HUES6 (cell line): ENCODE measurements around the gene PARP11.

Experiments
- H3K27ac ChIP-seq: 2 replicates; pipeline ENCODE4 v1.7.0; 2013; ENCODE audit warnings: low read depth, mild to moderate bottlenecking, low read length, inconsistent platforms
- H3K27me3 ChIP-seq: 2 replicates; pipeline ENCODE4 v1.6.1; 2013; ENCODE audit warnings: low read length; ENCODE audit not compliant: control insufficient read depth, insufficient read depth
- H3K36me3 ChIP-seq: 2 replicates; pipeline ENCODE4 v1.6.1; 2013; ENCODE audit warnings: low read length; ENCODE audit not compliant: control insufficient read depth, insufficient read depth
- H3K4me1 ChIP-seq: 2 replicates; pipeline ENCODE4 v1.6.1; 2013; ENCODE audit warnings: low read length; ENCODE audit not compliant: control insufficient read depth, insufficient read depth
- H3K4me3 ChIP-seq: 2 replicates; pipeline ENCODE4 v1.5.1; 2013; ENCODE audit warnings: low read depth, low read length
- H3K9ac ChIP-seq: one replicate; pipeline ENCODE4 v1.6.1; 2013; ENCODE audit warnings: mild to moderate bottlenecking, low read length
- H3K9me3 ChIP-seq: 2 replicates; pipeline ENCODE4 v1.6.1; 2013; ENCODE audit warnings: low read depth, low read length; ENCODE audit not compliant: control insufficient read depth, insufficient read depth

PARP11 gene

GRCh38 chr12:3902921-3903320 is 29.7 kb upstream of the PARP11 start:
- H3K27me3 ChIP-seq: no peaks in the 10 kb centered on the region
- no peak overlapping the region for H3K9ac ChIP-seq
- H3K27ac ChIP-seq: no peak overlapping the region
- no peaks in the 10 kb centered on the region for H3K4me1 ChIP-seq
- H3K9me3 ChIP-seq: no peaks in the 10 kb centered on the region
- H3K36me3 ChIP-seq: no peaks in the 10 kb centered on the region
- no peak overlapping the region for H3K4me3 ChIP-seq

GRCh38 chr12:3901116-3901515 is 27.9 kb upstream of the PARP11 start:
- H3K4me1 ChIP-seq: peaks cover 6% of the 10 kb centered on the region; the same call in 1 of the 2 replicates
- no peak overlapping the region for H3K4me3 ChIP-seq
- no peaks in the 10 kb centered on the region for H3K27me3 ChIP-seq
- H3K9ac ChIP-seq: no peak overlapping the region
- H3K36me3 ChIP-seq: no peaks in the 10 kb centered on the region
- no peak overlapping the region for H3K27ac ChIP-seq
- no peaks in the 10 kb centered on the region for H3K9me3 ChIP-seq

GRCh38 chr12:3898756-3899155 is 25.6 kb upstream of the PARP11 start:
- no peak overlapping the region for H3K4me3 ChIP-seq
- H3K9ac ChIP-seq: no peak overlapping the region
- peaks cover 6% of the 10 kb centered on the region; the same call in 1 of the 2 replicates for H3K4me1 ChIP-seq
- H3K9me3 ChIP-seq: no peaks in the 10 kb centered on the region
- H3K27me3 ChIP-seq: no peaks in the 10 kb centered on the region
- no peaks in the 10 kb centered on the region for H3K36me3 ChIP-seq
- H3K27ac ChIP-seq: no peak overlapping the region

- Histone ChIP-seq H3K4me3 (no peak overlapping the region), H3K9me3 (no peaks in the 10 kb centered on the region), H3K27ac (no peak overlapping the region), H3K9ac (no peak overlapping the region), H3K4me1 (peaks cover 6% of the 10 kb centered on the region; the same call in 1 of the 2 replicates), H3K27me3 (no peaks in the 10 kb centered on the region), H3K36me3 (no peaks in the 10 kb centered on the region)
Measured at GRCh38 chr12:3897371-3897971, 24.3 kb upstream of the PARP11 start.

- H3K27ac ChIP-seq: no peak overlapping the region
- H3K9me3 ChIP-seq: no peaks in the 10 kb centered on the region
Measured at GRCh38 chr12:3896801-3897351, 23.7 kb upstream of the PARP11 start.

GRCh38 chr12:3896356-3896755 is 23.2 kb upstream of the PARP11 start:
- Histone ChIP-seq H3K4me1 (peaks cover 6% of the 10 kb centered on the region; the same call in 1 of the 2 replicates), H3K9ac (no peak overlapping the region), H3K36me3 (no peaks in the 10 kb centered on the region), H3K4me3 (no peak overlapping the region), H3K27me3 (no peaks in the 10 kb centered on the region), H3K27ac (no peak overlapping the region), H3K9me3 (no peaks in the 10 kb centered on the region)

More at GRCh38 chr12:3896801-3897351, 23.7 kb upstream of the PARP11 start:
- Histone ChIP-seq H3K4me1 (peaks cover 6% of the 10 kb centered on the region; the same call in 1 of the 2 replicates), H3K36me3 (no peaks in the 10 kb centered on the region), H3K27me3 (no peaks in the 10 kb centered on the region), H3K4me3 (no peak overlapping the region), H3K9ac (no peak overlapping the region)

- peaks cover 6% of the 10 kb centered on the region; the same call in 1 of the 2 replicates for H3K4me1 ChIP-seq
- H3K36me3 ChIP-seq: no peaks in the 10 kb centered on the region
- no peak overlapping the region for H3K4me3 ChIP-seq
- H3K9ac ChIP-seq: no peak overlapping the region
- H3K9me3 ChIP-seq: no peaks in the 10 kb centered on the region
- H3K27me3 ChIP-seq: no peaks in the 10 kb centered on the region
- no peak overlapping the region for H3K27ac ChIP-seq
Measured at GRCh38 chr12:3892631-3893030, 19.4 kb upstream of the PARP11 start.

- Histone ChIP-seq H3K9ac (no peak overlapping the region), H3K36me3 (no peaks in the 10 kb centered on the region), H3K9me3 (no peaks in the 10 kb centered on the region), H3K4me1 (no peaks in the 10 kb centered on the region; the same call in 1 of the 2 replicates), H3K27ac (no peak overlapping the region), H3K4me3 (no peak overlapping the region), H3K27me3 (no peaks in the 10 kb centered on the region)
Measured at GRCh38 chr12:3891201-3891600, 18.0 kb upstream of the PARP11 start.

GRCh38 chr12:3888659-3889058 is 15.5 kb upstream of the PARP11 start:
- H3K9ac ChIP-seq: no peak overlapping the region
- no peaks in the 10 kb centered on the region for H3K36me3 ChIP-seq
- no peak overlapping the region for H3K4me3 ChIP-seq
- H3K27me3 ChIP-seq: no peaks in the 10 kb centered on the region
- H3K27ac ChIP-seq: no peak overlapping the region
- H3K4me1 ChIP-seq: peaks cover 10% of the 10 kb centered on the region
- no peaks in the 10 kb centered on the region for H3K9me3 ChIP-seq

- no peaks in the 10 kb centered on the region for H3K9me3 ChIP-seq
- no peak overlapping the region for H3K4me3 ChIP-seq
- H3K9ac ChIP-seq: no peak overlapping the region
- no peaks in the 10 kb centered on the region for H3K27me3 ChIP-seq
- H3K27ac ChIP-seq: no peak overlapping the region
- peaks cover 38% of the 10 kb centered on the region for H3K4me1 ChIP-seq
- H3K36me3 ChIP-seq: no peaks in the 10 kb centered on the region
Measured at GRCh38 chr12:3885277-3886094, 12.3 kb upstream of the PARP11 start.

GRCh38 chr12:3884671-3885070 is 11.5 kb upstream of the PARP11 start:
- no peaks in the 10 kb centered on the region for H3K27me3 ChIP-seq
- H3K9ac ChIP-seq: no peak overlapping the region
- no peaks in the 10 kb centered on the region for H3K9me3 ChIP-seq
- H3K27ac ChIP-seq: no peak overlapping the region
- peaks cover 38% of the 10 kb centered on the region for H3K4me1 ChIP-seq
- H3K4me3 ChIP-seq: no peak overlapping the region
- H3K36me3 ChIP-seq: no peaks in the 10 kb centered on the region
